Endothelial cell (in vitro differentiated cells): ENCODE measurements around the gene HRAS. TPM values are rescaled to one million over a fixed set of nuclear protein-coding genes. Genes with fewer than 3 reads are reported as not detected.

Source experiments
- DNase-seq: peaks from one replicate; pipeline ENCODE4 v3.0.0; 2021; ENCODE audit warnings: low spot score
- H3K27ac Mint-ChIP-seq: one replicate; pipeline ENCODE4 v1.8.0; 2021; ENCODE audit warnings: mixed read lengths, inconsistent platforms; ENCODE audit not compliant: unreplicated experiment
- H3K27me3 Mint-ChIP-seq: one replicate; pipeline ENCODE4 v1.8.0; 2021; ENCODE audit warnings: mild to moderate bottlenecking, moderate library complexity, mixed read lengths, inconsistent platforms; ENCODE audit not compliant: unreplicated experiment
- H3K36me3 Mint-ChIP-seq: one replicate; pipeline ENCODE4 v1.8.0; 2021; ENCODE audit warnings: mild to moderate bottlenecking, low read depth, mixed read lengths, inconsistent platforms; ENCODE audit not compliant: unreplicated experiment
- H3K4me1 Mint-ChIP-seq: one replicate; pipeline ENCODE4 v1.8.0; 2021; ENCODE audit warnings: mild to moderate bottlenecking, mixed read lengths, inconsistent platforms; ENCODE audit not compliant: unreplicated experiment
- H3K4me3 Mint-ChIP-seq: one replicate; pipeline ENCODE4 v1.8.0; 2021; ENCODE audit warnings: mild to moderate bottlenecking, mixed read lengths, inconsistent platforms; ENCODE audit not compliant: unreplicated experiment
- H3K9me3 Mint-ChIP-seq: one replicate; pipeline ENCODE4 v1.8.0; 2021; ENCODE audit warnings: mixed read lengths, inconsistent platforms; ENCODE audit not compliant: unreplicated experiment
- CTCF ChIP-seq: fragments of 200-600 bp; sonication (generic); IDR thresholded peaks from one replicate; pipeline ENCODE4 v1.5.0; 2021; ENCODE audit warnings: antibody characterized with exemption; ENCODE audit not compliant: unreplicated experiment
- total RNA-seq: library from RNA; stranded (reverse); fragmentation: NEBNext Ultra II Directional; extraction: Animal tissue kit (Norgen Biotek cat#: 25700); gene quantifications from one replicate; pipeline ENCODE4 v1.2.1, GENCODE V29; 2021; ENCODE audit not compliant: unreplicated experiment

The HRAS gene
- total RNA-seq, 1 donor from 2014 or later = 92.4 TPM

DNA sequence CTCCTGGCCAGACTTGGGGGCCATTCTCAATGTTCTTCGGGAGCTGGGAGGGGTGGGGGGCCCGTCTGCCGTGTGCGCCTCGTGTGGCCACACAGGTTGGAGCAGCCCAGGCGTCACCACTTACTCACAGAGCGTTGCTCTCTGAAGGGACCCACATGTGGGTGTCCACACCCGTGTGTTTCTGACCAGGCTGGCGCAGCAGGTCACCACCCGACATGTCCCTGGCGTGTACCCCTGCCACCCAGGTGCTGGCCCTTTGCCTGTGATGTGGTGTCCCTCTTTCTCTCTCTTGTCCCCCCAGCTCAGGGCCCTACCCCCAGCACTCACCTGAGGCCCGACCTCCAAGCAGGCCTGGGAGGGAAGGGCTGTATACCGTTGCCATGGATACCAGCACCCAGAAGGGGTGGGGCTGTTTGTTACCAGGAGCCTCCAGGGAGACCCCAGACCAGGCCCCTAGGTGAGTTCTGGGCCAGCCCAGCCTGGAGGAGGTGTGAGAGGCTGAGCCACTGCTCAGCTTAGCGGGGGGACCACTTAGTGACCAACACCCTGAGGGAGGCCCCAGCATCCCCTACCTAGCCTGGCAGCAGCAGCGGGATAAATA, 23.7 kb upstream of the HRAS start:
- peaks cover 16% of the 10 kb centered on the region for H3K27me3 Mint-ChIP-seq
- no peak for TF ChIP-seq CTCF
- H3K9me3 Mint-ChIP-seq = no peaks in the 10 kb centered on the region
- H3K4me3 Mint-ChIP-seq = no peak overlapping the region
- H3K36me3 Mint-ChIP-seq = peaks cover 3% of the 10 kb centered on the region
- H3K27ac Mint-ChIP-seq = no peak overlapping the region
- H3K4me1 Mint-ChIP-seq = peaks cover 3% of the 10 kb centered on the region
- no peak for DNase-seq

DNA sequence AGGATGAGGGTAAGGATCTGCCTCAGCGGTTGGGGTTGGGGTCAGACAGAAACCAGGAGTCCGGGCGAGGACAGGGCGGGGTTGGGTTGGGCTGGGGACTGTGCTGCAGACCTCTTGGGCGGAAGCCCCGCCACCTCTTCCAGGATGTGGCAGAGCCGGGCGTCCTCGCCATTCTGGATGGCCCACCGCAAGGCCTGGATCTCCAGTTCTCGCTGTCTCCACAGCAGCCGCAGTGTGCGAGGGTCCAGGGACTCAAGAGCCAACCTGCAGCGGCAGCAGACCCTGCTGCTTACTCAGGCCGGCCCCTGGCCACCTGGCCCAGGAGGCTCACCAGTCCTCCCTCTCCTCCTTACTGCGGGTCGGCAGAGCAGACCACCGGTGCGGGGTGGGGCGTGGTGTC, 23.1 kb upstream of the HRAS start:
- TF ChIP-seq CTCF = no peak
- no peak overlapping the region for H3K27ac Mint-ChIP-seq

GRCh38 chr11:557328-558132, 22.2 kb upstream of the HRAS start:
- Mint-ChIP-seq H3K27me3 (peaks cover 18% of the 10 kb centered on the region), H3K27ac (no peak overlapping the region), H3K4me1 (peaks cover 3% of the 10 kb centered on the region), H3K9me3 (no peaks in the 10 kb centered on the region), H3K36me3 (peaks cover 3% of the 10 kb centered on the region), H3K4me3 (no peak overlapping the region)
- no peak for TF ChIP-seq CTCF
- no peak for DNase-seq

More for the DNA sequence above, 23.1 kb upstream of the HRAS start:
- DNase-seq = no peak
- Mint-ChIP-seq H3K9me3 (no peaks in the 10 kb centered on the region), H3K36me3 (peaks cover 3% of the 10 kb centered on the region), H3K27me3 (peaks cover 18% of the 10 kb centered on the region), H3K4me1 (peaks cover 3% of the 10 kb centered on the region), H3K4me3 (no peak overlapping the region)

- no peak overlapping the region for H3K27ac Mint-ChIP-seq
- no peak for TF ChIP-seq CTCF
- peaks cover 18% of the 10 kb centered on the region for H3K27me3 Mint-ChIP-seq
- no peak for DNase-seq
- H3K9me3 Mint-ChIP-seq = no peaks in the 10 kb centered on the region
- peaks cover 3% of the 10 kb centered on the region for H3K36me3 Mint-ChIP-seq
- no peak overlapping the region for H3K4me3 Mint-ChIP-seq
- peaks cover 3% of the 10 kb centered on the region for H3K4me1 Mint-ChIP-seq
Measured at GRCh38 chr11:556662-557256, 21.4 kb upstream of the HRAS start.
